CD4-positive, alpha-beta T cell treated with Interleukin-17A for 1 hour (primary cell): Measurements from ENCODE around the gene NDUFV3.
A peak's percentile ranks its signal among the peaks of the same experiment; 100 is the strongest.
"Not testable (repeated sequence)": the region's sequence is repeated elsewhere in the genome, so short reads cannot be mapped to it uniquely, and the experiment has no call there.

Experiments used
- DNase-seq: peaks from one replicate; pipeline ENCODE4 v3.0.0-alpha.2; 2020

NDUFV3 gene

GRCh38 chr21:42892931-42893755, at the start of gene NDUFV3:
Gene NDUFV3, plus strand, starts transcription at chr21:42893309. Its CDS starts 25 bp downstream, at chr21:42893334.
- DNase-seq: peak; percentile 100

GRCh38 chr21:42844411-42845113, 48.5 kb upstream of the NDUFV3 start:
- DNase-seq: no peak

GRCh38 chr21:42845296-42845965, 47.7 kb upstream of the NDUFV3 start:
- DNase-seq: no peak

DNA sequence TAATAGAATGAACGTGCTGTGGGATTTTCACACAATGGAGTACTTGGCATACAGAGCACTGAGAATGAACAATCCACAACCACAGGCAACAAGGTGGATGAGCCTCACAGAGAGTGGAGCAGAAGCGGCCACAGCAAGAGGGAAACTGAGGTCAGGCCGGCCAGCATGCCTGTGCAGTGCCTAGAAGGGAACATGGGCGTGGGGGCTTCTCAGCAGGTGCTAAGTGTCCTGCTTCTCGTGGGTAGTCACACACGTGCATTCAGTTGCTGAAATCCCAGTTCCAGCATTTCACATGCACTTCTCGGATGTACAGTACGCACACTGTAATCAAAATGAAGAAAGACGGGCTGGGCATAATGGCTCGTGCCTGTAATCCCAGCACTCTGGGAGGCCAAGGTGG, 46.9 kb upstream of the NDUFV3 start:
- no peak for DNase-seq

DNA sequence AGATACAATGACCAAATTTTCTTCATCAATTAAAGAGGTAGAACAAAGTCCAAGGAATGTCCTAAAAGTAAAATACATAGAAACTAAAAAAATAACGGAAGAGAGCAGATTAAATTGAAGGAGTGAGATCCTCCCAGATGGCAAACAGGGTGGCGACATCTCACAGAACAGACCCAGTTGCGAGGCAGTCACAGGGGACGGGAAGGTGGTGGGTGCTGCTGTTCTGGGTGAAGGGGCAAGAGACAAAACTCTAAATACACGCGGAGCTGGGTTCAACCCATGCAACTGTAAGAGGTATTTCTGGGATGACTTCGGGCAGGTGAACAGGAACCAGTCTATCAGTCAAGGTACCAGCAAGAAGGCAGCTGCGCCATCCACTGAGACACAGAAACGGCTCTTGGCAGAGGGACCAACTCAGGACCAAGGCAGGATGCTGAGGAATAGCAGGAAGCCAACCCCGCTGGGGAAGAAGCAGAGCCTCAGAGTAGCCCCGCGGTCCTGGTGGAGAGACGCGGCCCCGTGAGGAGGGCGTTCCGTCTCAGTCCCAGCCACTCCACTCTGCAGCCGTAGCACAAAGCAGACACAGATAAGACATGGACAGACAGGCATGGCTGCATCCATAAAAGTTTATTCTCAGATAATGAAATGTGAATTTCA, 45.9 kb upstream of the NDUFV3 start:
- DNase-seq: no peak

- no peak for DNase-seq
These were observed 45.4 kb upstream of the NDUFV3 start for GRCh38 chr21:42847726-42848125.

GRCh38 chr21:42848144-42848931, 44.8 kb upstream of the NDUFV3 start:
- DNase-seq: not testable (repeated sequence)

- no peak for DNase-seq
These were observed 44.0 kb upstream of the NDUFV3 start for GRCh38 chr21:42848932-42849758.

- DNase-seq: no peak
These were observed 43.2 kb upstream of the NDUFV3 start for GRCh38 chr21:42849759-42850412.

GRCh38 chr21:42850463-42850862, 42.6 kb upstream of the NDUFV3 start:
- no peak for DNase-seq

DNA sequence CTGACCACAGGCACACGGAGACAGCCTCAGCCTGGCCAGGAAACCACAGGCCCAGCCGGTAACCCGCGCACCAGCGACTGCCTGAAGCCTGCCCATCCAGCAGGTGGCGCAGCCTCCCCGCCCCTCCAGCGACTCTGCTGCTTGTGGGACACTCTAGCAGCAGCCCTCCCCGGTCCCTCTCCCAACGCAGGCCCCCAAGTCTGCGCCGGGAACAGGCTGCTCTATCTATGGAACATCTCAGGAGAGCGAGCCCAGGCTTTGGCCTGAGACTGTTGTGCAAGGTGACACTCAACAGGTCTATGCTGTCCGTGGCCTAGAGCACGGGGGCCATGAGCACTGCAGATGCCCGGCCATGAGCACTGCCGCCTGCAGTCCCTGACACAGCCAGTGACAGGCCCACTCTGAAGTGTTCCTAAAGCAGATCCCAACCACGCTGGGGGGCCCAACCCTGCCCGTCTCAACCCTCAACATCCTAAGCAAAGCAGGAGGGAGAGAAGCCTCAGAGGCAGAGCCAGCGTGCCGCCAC, 42.2 kb upstream of the NDUFV3 start:
- DNase-seq: peak; percentile 29

- no peak for DNase-seq
These were observed 41.1 kb upstream of the NDUFV3 start for GRCh38 chr21:42851812-42852665.

DNA sequence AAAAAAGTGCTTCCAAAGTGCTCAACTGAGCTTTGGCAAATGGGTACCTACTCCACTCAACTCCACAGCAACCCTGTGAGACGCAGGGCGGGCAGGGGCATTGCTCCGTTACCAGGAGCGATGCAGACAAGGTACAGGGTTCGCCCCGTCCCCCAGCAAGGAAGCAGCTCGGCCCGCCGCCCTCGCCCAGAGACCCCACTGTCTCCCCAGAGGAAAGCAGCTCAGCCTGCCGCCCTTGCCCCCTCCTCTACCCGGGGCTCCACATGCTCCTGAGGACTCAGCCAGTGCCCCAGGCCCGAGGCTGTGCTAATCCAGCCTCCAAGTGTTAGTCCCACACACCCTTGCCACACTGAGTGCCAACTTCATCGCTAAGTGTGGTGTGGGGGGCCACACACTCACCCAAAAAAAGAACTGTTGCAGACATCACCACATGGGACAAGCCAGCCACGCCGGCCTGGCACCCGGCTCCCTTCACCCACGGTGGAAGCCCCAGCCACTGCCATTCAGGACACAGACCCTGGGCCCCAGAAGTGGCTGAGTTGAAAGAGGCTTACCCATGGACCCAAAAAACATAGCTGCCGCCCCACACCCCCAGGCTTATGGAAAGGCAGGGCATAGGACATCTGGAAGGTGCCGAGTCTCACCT, 40.1 kb upstream of the NDUFV3 start:
- no peak for DNase-seq

DNA sequence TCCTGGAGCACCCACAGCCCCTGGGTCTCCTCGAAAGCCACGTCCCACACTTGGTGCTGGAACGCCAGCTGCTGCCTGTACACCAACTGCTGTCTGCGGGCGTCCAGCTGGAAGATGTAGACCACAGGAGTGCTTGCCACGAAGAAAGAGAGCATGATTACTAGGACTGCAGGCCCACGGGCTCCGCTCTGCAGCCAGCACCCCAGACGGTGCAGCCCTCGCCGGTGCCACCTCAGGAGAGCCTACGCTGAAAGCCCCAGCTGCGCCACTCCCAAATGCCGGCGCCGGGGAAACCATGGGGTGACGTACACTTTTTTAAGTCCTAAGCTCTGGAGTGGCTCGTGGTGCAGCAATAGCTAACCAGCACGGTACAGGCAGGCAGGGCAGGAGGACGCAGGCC, 39.5 kb upstream of the NDUFV3 start:
- DNase-seq: no peak

GRCh38 chr21:42854246-42855010, 38.7 kb upstream of the NDUFV3 start:
- DNase-seq: no peak

DNA sequence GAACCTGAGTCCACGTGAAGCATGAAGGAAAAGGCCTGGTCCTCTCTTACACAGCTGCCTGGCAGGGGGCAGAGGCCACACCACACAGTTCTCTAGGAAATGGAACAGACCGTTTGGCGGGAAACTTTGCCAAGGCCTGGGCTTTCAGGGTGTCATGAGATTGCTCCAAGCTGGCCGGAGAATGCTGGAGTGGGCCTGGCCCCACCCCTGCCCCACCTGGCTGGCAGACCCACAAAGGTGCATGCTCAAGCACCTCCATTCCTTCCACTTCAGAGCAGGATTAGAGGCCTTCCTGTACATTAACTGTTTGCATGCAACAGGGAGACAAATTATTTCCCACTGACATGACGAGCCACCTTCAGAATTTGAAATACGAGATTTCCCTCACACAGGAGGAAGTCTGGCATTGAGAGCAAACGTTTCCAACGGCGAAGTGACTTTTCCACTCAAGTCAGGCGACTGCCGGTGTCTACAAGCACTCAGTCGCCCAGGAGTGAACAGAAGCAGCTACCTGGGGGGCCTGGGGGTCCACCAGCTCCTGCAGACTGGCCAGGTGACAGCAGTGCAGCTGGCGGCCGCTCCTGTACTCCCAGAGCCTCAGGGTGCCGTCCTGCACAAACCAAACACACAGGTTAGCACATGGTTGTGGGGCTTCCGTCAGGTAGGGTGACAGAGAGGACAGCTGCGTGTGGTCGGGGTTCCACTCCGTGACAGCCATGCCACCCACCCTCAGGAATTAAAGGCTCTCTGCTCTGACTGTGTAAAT, 37.8 kb upstream of the NDUFV3 start:
- DNase-seq: no peak

DNA sequence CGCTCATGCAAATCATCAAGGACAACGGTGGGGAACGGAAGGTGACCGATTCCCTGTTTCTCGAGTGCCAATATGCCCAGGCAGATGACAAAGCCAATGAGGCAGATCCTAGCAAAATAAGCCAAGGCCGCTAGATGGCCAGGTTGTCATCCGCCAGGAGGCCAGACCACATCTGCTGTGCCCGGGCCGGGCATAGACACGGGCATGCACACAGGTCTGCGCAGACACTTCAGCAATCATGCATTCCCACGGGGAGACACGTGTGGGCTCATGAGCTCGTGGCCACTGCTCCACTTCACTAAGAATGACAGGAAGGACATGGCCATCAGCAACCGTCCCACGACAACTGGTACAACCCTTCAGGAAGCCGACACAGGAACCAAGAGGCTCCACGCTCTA, 37.2 kb upstream of the NDUFV3 start:
- DNase-seq: no peak
